T-helper 2 cell treated with Interferon-gamma antibody and Interleukin-4, amounts not matched to agents 100 ng/mL and 5 ng/mL, for 36 hours (primary cell): ENCODE measurements around the gene DPY19L1. TPM values are rescaled to one million over a fixed set of nuclear protein-coding genes. Genes with fewer than 3 reads are reported as not detected.
"Not testable (repeated sequence)": the region's sequence is repeated elsewhere in the genome, so short reads cannot be mapped to it uniquely, and the experiment has no call there.

Experiments
- intact Hi-C: fragments of 100-400 bp; cut with micrococcal nuclease; formaldehyde crosslinking; loops from one replicate; pipeline ENCODE4 v1.15.1; 2023
- total RNA-seq: library from RNA; stranded (reverse); gene quantifications from 2 replicates; pipeline ENCODE4 v1.2.3, GENCODE V29; 2022

DPY19L1 gene
- total RNA-seq, 1 donor from 2014 or later: 22.3 TPM

- intact Hi-C loops: no loop called here
Observed at GRCh38 chr7:34928560-34928959, 108.7 kb downstream of the DPY19L1 start.

- intact Hi-C loops: no loop called here
Observed at GRCh38 chr7:34928052-34928451, 109.2 kb downstream of the DPY19L1 start.

GRCh38 chr7:34920470-34920869 lies 116.8 kb downstream of the DPY19L1 start:
- intact Hi-C loops: not testable (repeated sequence)

- intact Hi-C loops: not testable (repeated sequence)
Observed at GRCh38 chr7:34919038-34919437, 118.2 kb downstream of the DPY19L1 start.

- intact Hi-C loops: not testable (repeated sequence)
Observed at GRCh38 chr7:34918198-34918861, 119.0 kb downstream of the DPY19L1 start.

GRCh38 chr7:34917515-34917914 lies 119.8 kb downstream of the DPY19L1 start:
- intact Hi-C loops: not testable (repeated sequence)

- intact Hi-C loops: no loop called here
Observed at GRCh38 chr7:34916267-34916666, 121.0 kb downstream of the DPY19L1 start.

DNA sequence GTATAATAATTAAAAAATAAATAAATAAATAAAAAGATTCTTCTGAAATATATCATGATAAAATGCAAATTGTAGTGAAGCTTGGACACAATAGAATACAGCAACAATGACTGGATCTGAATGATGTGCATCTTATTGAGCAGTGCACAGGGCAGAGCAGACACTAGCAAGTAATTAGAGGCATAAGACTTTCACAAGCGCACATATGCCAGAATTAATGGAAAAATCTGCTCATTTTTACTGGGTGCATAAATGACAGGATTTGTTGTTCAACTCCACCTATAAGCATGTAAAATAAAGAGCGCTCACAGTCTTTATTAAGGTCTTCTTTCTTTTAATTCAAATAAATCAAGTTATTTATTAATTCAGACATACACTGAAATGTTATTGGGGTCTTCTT lies 125.0 kb downstream of the DPY19L1 start:
- intact Hi-C loops: no loop called here

DNA sequence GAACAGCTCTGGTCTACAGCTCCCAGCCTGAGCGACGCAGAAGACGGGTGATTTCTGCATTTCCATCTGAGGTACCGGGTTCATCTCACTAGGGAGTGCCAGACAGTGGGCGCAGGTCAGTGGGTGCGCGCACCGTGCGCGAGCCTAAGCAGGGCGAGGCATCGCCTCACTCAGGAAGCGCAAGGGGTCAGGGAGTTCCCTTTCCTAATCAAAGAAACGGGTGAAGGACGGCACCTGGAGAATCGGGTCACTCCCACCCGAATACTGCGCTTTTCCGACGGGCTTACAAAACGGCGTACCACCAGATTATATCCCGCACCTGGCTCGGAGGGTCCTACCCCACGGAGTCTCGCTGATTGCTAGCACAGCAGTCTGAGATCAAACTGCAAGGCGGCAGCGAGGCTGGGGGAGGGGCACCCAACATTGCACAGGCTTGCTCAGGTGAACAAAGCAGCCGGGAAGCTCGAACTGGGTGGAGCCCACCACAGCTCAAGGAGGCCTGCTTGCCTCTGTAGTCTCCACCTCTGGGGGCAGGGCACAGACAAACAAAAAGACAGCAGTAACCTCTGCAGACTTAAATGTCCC lies 130.9 kb downstream of the DPY19L1 start:
- intact Hi-C loops: not testable (repeated sequence)

- intact Hi-C loops: no loop called here
Observed at GRCh38 chr7:34904987-34905386, 132.3 kb downstream of the DPY19L1 start.

DNA sequence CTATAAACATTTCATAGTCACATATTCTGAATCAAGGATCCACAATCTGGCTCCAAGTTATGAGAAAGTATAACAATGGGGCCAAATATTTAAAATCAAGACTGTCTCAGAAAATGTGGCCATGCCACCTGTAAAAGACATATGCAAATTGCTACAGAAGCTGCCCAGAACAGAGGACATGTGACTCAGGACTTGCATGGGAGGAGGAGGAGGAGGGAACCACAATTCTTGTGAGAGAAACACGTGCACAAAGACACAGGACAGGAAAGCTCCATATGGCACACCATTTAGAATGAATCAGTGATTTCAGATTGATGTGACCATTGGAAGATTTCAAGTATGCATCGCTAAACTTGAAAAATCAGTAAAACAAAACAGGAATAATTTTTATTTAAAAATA lies 133.4 kb downstream of the DPY19L1 start:
- intact Hi-C loops: not testable (repeated sequence)

GRCh38 chr7:34902182-34902581 lies 135.1 kb downstream of the DPY19L1 start:
- intact Hi-C loops: no loop called here

- intact Hi-C loops: loop anchor here (2.0 kb wide), 1 partner anchor 136 kb away; the partner anchor contains the start of gene DPY19L1
Observed at GRCh38 chr7:34900891-34901513, 136.3 kb downstream of the DPY19L1 start.

- intact Hi-C loops: no loop called here
Observed at GRCh38 chr7:34895202-34895601, 142.1 kb downstream of the DPY19L1 start.

- intact Hi-C loops: no loop called here
Observed at GRCh38 chr7:34889951-34890350, 147.3 kb downstream of the DPY19L1 start.

GRCh38 chr7:34886856-34887255 lies 150.4 kb downstream of the DPY19L1 start:
- intact Hi-C loops: no loop called here

DNA sequence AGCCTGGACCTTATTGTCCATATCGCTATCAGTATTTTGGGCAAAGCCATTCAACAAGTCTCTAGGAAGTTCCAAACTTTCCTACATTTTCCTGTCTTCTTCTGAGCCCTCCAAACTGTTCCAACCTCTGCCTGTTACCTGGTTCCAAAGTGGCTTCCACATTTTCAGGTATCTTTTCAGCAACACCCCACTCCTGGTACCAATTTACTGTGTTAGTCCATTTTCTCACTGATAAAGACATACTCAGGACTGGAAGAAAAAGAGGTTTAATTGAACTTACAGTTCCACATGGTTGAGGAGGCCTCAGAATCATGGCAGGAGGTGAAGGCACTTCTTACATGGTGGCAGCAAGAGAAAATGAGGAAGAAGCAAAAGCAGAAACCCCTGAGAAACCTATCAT lies 153.4 kb downstream of the DPY19L1 start:
- intact Hi-C loops: not testable (repeated sequence)

DNA sequence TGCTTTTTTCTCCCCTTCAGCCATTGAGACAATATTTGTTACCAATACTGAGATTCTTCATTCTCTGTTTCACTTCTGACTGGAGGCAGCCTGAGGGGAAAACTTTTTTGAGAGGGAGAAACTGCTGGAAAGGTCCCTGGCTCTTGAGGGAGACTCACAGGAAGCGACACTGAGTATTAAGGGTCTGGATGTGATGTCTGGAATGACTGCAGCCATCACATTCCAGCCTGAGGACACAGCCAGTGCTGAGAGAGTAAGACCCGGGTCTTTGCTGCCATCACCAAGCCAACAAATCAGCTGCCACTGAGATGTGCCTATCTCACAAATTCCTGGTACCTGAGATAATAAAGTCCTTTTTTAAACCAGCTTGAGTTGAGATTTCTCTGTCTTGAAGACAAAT lies 157.4 kb downstream of the DPY19L1 start:
- intact Hi-C loops: no loop called here

DNA sequence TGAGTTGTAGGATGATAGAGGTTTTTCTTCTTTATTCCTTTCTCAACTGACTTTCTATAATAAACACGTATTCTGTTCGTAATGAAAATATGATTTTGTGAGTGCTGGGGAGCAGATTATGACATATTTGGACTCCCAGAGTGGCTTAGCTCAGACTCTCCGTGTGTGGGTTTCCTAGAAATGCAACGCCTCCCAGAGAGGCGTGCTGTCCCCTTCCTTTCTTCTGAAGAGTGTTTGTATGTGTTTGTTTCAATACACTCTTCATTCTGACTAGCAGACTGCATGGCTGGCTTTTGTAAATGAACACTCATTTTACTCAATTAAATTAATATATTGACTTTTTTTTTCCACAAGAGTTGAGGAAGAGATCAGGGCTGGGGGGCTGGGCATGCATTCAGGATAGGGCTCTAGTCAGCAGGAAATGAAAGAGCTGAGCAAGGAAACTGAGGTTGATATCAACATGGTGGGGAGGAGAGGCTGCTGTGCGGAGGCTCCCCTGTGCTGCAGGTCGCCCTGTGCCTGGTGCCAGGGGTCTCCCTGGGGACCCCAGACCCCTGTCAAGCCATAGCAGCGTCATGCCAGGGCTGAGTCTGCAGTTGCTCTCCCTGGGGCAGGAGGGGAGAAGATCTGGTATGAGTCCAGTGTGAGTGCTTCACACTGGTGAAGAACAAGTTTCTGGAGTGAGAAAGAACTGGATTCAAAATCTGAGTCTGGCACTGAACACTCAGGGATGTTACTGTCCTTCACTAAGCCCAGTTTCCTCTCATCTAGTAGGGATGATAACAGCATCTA lies 158.1 kb downstream of the DPY19L1 start:
- intact Hi-C loops: not testable (repeated sequence)
